PC-9 (cell line): Measurements from ENCODE around the gene MEIS2. TPM values are rescaled to one million over a fixed set of nuclear protein-coding genes. Genes with fewer than 3 reads are reported as not detected.

Experiments used
- BruUV-seq: library from RNA; stranded (reverse); fragments of 400-500 nt; replicated peaks from 2 replicates; lab custom pipeline; 2021; lab: Mats Ljungman, UMichigan
- CTCF ChIA-PET: fragments of 300-600 bp; sonication (Branson Sonifier 250); formaldehyde crosslinking; loops from one replicate; lab custom pipeline; 2022; ENCODE audit warnings: antibody characterized with exemption; lab: Charles Lee
- POLR2A ChIA-PET: fragments of 300-600 bp; sonication (Branson Sonifier 250); formaldehyde crosslinking; loops from one replicate; lab custom pipeline; 2022; ENCODE audit warnings: antibody characterized with exemption; ENCODE audit not compliant: unreplicated experiment; lab: Charles Lee
- DNase-seq, 2 experiments: peaks; one replicate each; pipeline versions ENCODE4 v3.0.0 to v3.0.0-alpha.2; 2015 to 2022; ENCODE audit warnings: mixed read lengths in 1 of 2
- H2AFZ ChIP-seq: fragments of 200-600 bp; sonication (generic); 2 replicates; pipeline ENCODE4 v1.8.1; 2017; ENCODE audit warnings: antibody characterized with exemption
- H3F3A ChIP-seq: fragments of 200-600 bp; sonication (generic); 2 replicates; pipeline ENCODE4 v1.8.1; 2017; ENCODE audit warnings: antibody characterized with exemption, mild to moderate bottlenecking, low read depth; ENCODE audit not compliant: insufficient read depth
- H3K27ac ChIP-seq: fragments of 200-600 bp; sonication (generic); 2 replicates; pipeline ENCODE4 v1.6.1; 2016; ENCODE audit warnings: mixed run types
- H3K27me3 ChIP-seq: fragments of 200-600 bp; sonication (generic); 2 replicates; pipeline ENCODE4 v1.6.1; 2016; ENCODE audit warnings: low read depth, mixed run types; ENCODE audit not compliant: insufficient read depth
- H3K36me3 ChIP-seq: fragments of 200-600 bp; sonication (generic); 2 replicates; pipeline ENCODE4 v1.6.1; 2016; ENCODE audit warnings: low read depth, mixed run types
- H3K4me1 ChIP-seq: fragments of 200-600 bp; sonication (generic); replicated peaks from 2 replicates; pipeline ENCODE4 v1.6.1; 2016; ENCODE audit warnings: mixed run types; ENCODE audit not compliant: insufficient read depth
- H3K4me2 ChIP-seq: fragments of 200-600 bp; sonication (generic); 2 replicates; pipeline ENCODE4 v1.6.1; 2017; ENCODE audit warnings: mixed run types
- H3K4me3 ChIP-seq: fragments of 200-600 bp; sonication (generic); 2 replicates; pipeline ENCODE4 v1.6.1; 2016; ENCODE audit warnings: mixed run types
- H3K79me2 ChIP-seq: fragments of 200-600 bp; sonication (generic); 2 replicates; pipeline ENCODE4 v1.6.1; 2017; ENCODE audit warnings: low read depth, mixed run types
- H3K9me2 ChIP-seq: fragments of 200-600 bp; sonication (generic); 2 replicates; pipeline ENCODE4 v1.8.1; 2017; ENCODE audit warnings: mild to moderate bottlenecking; ENCODE audit not compliant: insufficient read depth
- H3K9me3 ChIP-seq: fragments of 200-600 bp; sonication (generic); 2 replicates; pipeline ENCODE4 v1.8.1; 2016; ENCODE audit warnings: low read depth; ENCODE audit not compliant: insufficient read depth
- H4K20me1 ChIP-seq: fragments of 200-600 bp; sonication (generic); 2 replicates; pipeline ENCODE4 v1.8.1; 2017; ENCODE audit not compliant: insufficient read depth
- EZH2 ChIP-seq: fragments of 200-600 bp; sonication (generic); IDR thresholded peaks from 2 replicates; pipeline ENCODE4 v1.8.0; 2017; ENCODE audit warnings: antibody characterized with exemption, low read depth
- intact Hi-C: fragments of 100-400 bp; cut with micrococcal nuclease; formaldehyde crosslinking; loops from one replicate; pipeline ENCODE4 v1.10.0; 2022; ENCODE audit not compliant: unreplicated experiment
- total RNA-seq: library from RNA; stranded (reverse); gene quantifications from 2 replicates; pipeline ENCODE4 v1.2.3, GENCODE V29; 2021
- TF ChIP-seq, protein P1 (sequence below): fragments of 200-600 bp; sonication (generic); conservative IDR thresholded peaks from 2 replicates; pipeline ENCODE4 v1.6.1; 2017; ENCODE audit warnings: mixed run types, antibody characterized with exemption, mild to moderate bottlenecking, moderate library complexity

The MEIS2 gene
- total RNA-seq, 1 experiment from 2014 or later = 29.1 TPM

DNA sequence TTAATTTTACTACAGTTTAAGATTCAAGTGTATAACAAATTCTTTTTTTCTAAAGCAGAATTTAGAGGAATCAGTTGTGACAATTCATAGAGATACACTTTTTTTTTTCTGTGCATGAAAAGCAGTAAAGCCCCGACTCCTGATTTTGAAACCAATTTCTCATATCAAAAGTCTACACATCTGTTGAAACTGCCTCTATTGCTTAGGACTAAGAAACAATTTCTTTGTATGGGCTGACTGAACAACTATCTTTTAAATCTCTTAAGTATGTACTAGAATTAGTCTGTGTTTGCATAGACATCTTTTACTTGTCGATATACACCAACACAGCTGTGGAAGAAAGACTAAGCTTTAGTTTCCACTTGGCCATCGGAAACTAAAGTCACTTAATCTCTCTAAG is 127.6 kb downstream of the MEIS2 start:
- Histone ChIP-seq H3K27ac (no peak overlapping the region), H3K27me3 (no peaks in the 10 kb centered on the region), H4K20me1 (no peaks in the 10 kb centered on the region), H3K4me1 (no peaks in the 10 kb centered on the region), H3K4me3 (no peak overlapping the region), H3K9me2 (no peaks in the 10 kb centered on the region), H3K79me2 (no peaks in the 10 kb centered on the region), H3K36me3 (no peaks in the 10 kb centered on the region), H3K4me2 (no peak overlapping the region), H2AFZ (no peak overlapping the region), H3K9me3 (no peaks in the 10 kb centered on the region), H3F3A (no peaks in the 10 kb centered on the region)
- POLR2A ChIA-PET = no interaction called here
- no TSS peak for BruUV-seq
- TF ChIP-seq, protein P1, sequence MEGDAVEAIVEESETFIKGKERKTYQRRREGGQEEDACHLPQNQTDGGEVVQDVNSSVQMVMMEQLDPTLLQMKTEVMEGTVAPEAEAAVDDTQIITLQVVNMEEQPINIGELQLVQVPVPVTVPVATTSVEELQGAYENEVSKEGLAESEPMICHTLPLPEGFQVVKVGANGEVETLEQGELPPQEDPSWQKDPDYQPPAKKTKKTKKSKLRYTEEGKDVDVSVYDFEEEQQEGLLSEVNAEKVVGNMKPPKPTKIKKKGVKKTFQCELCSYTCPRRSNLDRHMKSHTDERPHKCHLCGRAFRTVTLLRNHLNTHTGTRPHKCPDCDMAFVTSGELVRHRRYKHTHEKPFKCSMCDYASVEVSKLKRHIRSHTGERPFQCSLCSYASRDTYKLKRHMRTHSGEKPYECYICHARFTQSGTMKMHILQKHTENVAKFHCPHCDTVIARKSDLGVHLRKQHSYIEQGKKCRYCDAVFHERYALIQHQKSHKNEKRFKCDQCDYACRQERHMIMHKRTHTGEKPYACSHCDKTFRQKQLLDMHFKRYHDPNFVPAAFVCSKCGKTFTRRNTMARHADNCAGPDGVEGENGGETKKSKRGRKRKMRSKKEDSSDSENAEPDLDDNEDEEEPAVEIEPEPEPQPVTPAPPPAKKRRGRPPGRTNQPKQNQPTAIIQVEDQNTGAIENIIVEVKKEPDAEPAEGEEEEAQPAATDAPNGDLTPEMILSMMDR = no peak
- TF ChIP-seq EZH2 = no peak
- intact Hi-C loops = no loop called here
- CTCF ChIA-PET = no interaction called here
- DNase-seq = no peak

DNA sequence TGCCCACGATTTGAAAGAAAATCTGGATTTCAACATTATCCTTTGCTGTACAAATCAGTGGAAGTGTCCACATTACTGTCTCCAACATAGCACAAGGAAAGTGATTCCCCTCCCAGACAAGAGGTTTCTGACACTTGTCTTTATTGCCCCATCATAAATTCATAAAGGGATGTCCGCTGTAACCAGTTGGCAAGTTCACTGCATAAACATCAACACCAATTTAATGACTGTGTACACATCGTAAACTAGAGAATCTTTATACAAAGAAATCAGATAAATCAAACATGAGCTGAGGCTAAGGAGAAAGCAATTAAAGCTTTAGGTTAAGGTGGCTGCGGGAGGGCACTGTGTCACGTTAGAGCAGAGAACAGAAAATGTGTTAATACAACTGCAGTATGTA is 129.8 kb downstream of the MEIS2 start:
- no peaks in the 10 kb centered on the region for H3K27me3 ChIP-seq
- no peaks in the 10 kb centered on the region for H3F3A ChIP-seq
- no peak overlapping the region for H3K4me3 ChIP-seq
- no peaks in the 10 kb centered on the region for H4K20me1 ChIP-seq
- H2AFZ ChIP-seq = no peak overlapping the region
- no TSS peak for BruUV-seq
- no peaks in the 10 kb centered on the region for H3K9me3 ChIP-seq
- no peak overlapping the region for H3K4me2 ChIP-seq
- H3K9me2 ChIP-seq = no peaks in the 10 kb centered on the region
- DNase-seq = no peak
- TF ChIP-seq, protein P1 = no peak
- TF ChIP-seq EZH2 = no peak
- intact Hi-C loops = no loop called here
- H3K36me3 ChIP-seq = no peaks in the 10 kb centered on the region
- CTCF ChIA-PET = no interaction called here
- no peaks in the 10 kb centered on the region for H3K4me1 ChIP-seq
- H3K79me2 ChIP-seq = no peaks in the 10 kb centered on the region
- H3K27ac ChIP-seq = no peak overlapping the region
- POLR2A ChIA-PET = no interaction called here

DNA sequence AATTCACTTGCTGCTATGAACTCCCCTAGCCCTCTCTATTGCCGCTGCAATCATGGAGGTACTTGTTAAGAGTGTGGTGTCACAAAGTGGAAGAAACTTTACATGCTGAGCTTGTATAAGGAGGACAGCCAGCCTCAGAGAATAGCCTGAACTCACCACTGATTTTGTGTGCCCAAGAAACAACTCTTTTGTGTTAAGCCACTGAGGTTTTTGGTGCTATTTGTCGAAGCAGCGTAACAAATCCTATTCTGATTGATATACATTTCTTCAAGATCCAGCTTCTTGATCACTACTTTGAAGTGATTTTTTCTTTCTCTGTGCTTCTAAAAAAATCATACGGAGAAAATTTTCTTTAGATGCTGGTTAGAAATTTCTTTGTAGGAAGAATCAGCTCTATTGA is 132.4 kb downstream of the MEIS2 start:
- no TSS peak for BruUV-seq
- CTCF ChIA-PET = interaction anchor here (0.6 kb wide), 1 partner anchor 229 kb away, joined by 4 read pairs; no protein-coding TSS in a partner anchor

More for the DNA sequence above, 132.4 kb downstream of the MEIS2 start:
- H3K9me3 ChIP-seq = no peaks in the 10 kb centered on the region
- H4K20me1 ChIP-seq = no peaks in the 10 kb centered on the region
- TF ChIP-seq, protein P1 = no peak
- TF ChIP-seq EZH2 = no peak
- no peak overlapping the region for H3K27ac ChIP-seq
- no peaks in the 10 kb centered on the region for H3K27me3 ChIP-seq
- H3K4me1 ChIP-seq = no peaks in the 10 kb centered on the region
- H3K4me2 ChIP-seq = no peak overlapping the region
- no peak overlapping the region for H2AFZ ChIP-seq
- H3K79me2 ChIP-seq = no peaks in the 10 kb centered on the region
- POLR2A ChIA-PET = no interaction called here
- no peaks in the 10 kb centered on the region for H3K36me3 ChIP-seq
- no peak for DNase-seq
- intact Hi-C loops = no loop called here
- H3K4me3 ChIP-seq = no peak overlapping the region
- no peaks in the 10 kb centered on the region for H3K9me2 ChIP-seq
- H3F3A ChIP-seq = no peaks in the 10 kb centered on the region
